Measurements from ENCODE around the gene ABCC8.
A peak's percentile ranks its signal among the peaks of the same experiment; 100 is the strongest.

Gene ABCC8

GRCh38 chr11:17500673-17501072, 24.0 kb upstream of the ABCC8 start:
- Histone ChIP-seq H3K14ac (ENCODE audit: low read length in 2 of 2) (no peak overlapping the region), H3K27me3 (ENCODE audit: control insufficient read depth in 1 of 2, insufficient read depth in 1 of 2, low read length in 2 of 2) (peaks cover 37 to 72% of the 10 kb centered on the region in 2 experiments), H2BK5ac (ENCODE audit: low read depth, low read length, poor library complexity, severe bottlenecking) (no peak overlapping the region), H3K23ac (ENCODE audit: low read length in 2 of 2) (no peak overlapping the region), H2AK5ac (ENCODE audit: low read length, severe bottlenecking) (no peak overlapping the region), H3K36me3 (ENCODE audit: control insufficient read depth in 1 of 2, insufficient read depth in 2 of 2, low read depth in 1 of 2, low read length in 2 of 2) (no peaks in the 10 kb centered on the region), H3K4me2 (ENCODE audit: low read length, poor library complexity, severe bottlenecking) (no peak overlapping the region), H2BK12ac (ENCODE audit: low read length in 2 of 2) (no peak overlapping the region), H4K8ac (ENCODE audit: low read length) (no peak overlapping the region), H3K18ac (ENCODE audit: low read depth in 1 of 2, low read length in 2 of 2) (no peak overlapping the region), H3K9me3 (ENCODE audit: control insufficient read depth, low read length) (no peaks in the 10 kb centered on the region), H4K91ac (ENCODE audit: low read length) (no peak overlapping the region), H3K4me1 (ENCODE audit: control insufficient read depth, insufficient read depth, low read depth, low read length) (no peaks in the 10 kb centered on the region), H2BK120ac (ENCODE audit: low read depth, low read length) (no peak overlapping the region), H3K27ac (ENCODE audit: low read length, poor library complexity, severe bottlenecking) (no peak overlapping the region), H3K4me3 (ENCODE audit: insufficient read depth in 1 of 2, low read depth in 1 of 2, low read length in 2 of 2) (no peak overlapping the region), H2AFZ (ENCODE audit: low read depth, low read length) (no peak overlapping the region), H2BK15ac (ENCODE audit: low read depth, poor library complexity, severe bottlenecking) (no peak overlapping the region), H3K79me1 (replicated peaks; ENCODE audit: low read length, poor library complexity, severe bottlenecking) (no peaks in the 10 kb centered on the region), H3K9ac (ENCODE audit: low read length) (no peak overlapping the region), H3K4ac (ENCODE audit: low read depth in 1 of 2, low read length in 2 of 2) (no peak overlapping the region)
- no peak for DNase-seq
- 90% methylated on average over 12 of the region's 12 CpGs for WGBS

DNA sequence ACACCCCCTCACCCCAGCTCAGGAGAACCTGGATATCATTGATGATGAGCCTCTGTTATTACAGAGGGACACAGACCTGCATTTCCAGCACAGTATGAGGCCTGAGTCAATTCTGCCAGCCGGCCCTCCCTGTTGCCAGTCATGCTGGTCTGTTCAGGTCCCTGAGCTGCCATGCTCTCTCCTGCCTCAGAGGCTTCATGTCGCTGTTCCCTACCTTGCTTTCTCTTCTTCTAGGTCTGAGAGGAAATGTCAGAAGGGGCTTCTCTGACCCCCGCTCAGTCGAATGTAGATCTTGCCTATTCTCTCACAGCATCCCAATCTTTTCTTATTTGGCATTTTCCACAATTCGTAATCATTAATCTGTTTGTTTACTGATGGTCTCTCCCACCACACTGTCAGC, 21.8 kb upstream of the ABCC8 start:
- WGBS = 78% methylated on average over 5 of the region's 5 CpGs
- H3K4ac ChIP-seq (ENCODE audit: low read depth in 1 of 2, low read length in 2 of 2) = no peak overlapping the region
- H4K91ac ChIP-seq (ENCODE audit: low read length) = no peak overlapping the region
- DNase-seq = peak; percentile 8
- H3K79me1 ChIP-seq (replicated peaks; ENCODE audit: low read length, poor library complexity, severe bottlenecking) = no peaks in the 10 kb centered on the region
- H3K4me3 ChIP-seq (ENCODE audit: insufficient read depth in 1 of 2, low read depth in 1 of 2, low read length in 2 of 2) = no peak overlapping the region
- H2AK5ac ChIP-seq (ENCODE audit: low read length, severe bottlenecking) = no peak overlapping the region
- H3K18ac ChIP-seq (ENCODE audit: low read depth in 1 of 2, low read length in 2 of 2) = no peak overlapping the region
- H3K27me3 ChIP-seq (ENCODE audit: control insufficient read depth in 1 of 2, insufficient read depth in 1 of 2, low read length in 2 of 2) = peaks cover 37 to 83% of the 10 kb centered on the region in 2 experiments
- H3K4me2 ChIP-seq (ENCODE audit: low read length, poor library complexity, severe bottlenecking) = no peak overlapping the region
- H2BK12ac ChIP-seq (ENCODE audit: low read length in 2 of 2) = no peak overlapping the region
- no peak overlapping the region for H2BK120ac ChIP-seq (ENCODE audit: low read depth, low read length)
- no peak overlapping the region for H3K23ac ChIP-seq (ENCODE audit: low read length in 2 of 2)
- no peak overlapping the region for H3K27ac ChIP-seq (ENCODE audit: low read length, poor library complexity, severe bottlenecking)
- H3K36me3 ChIP-seq (ENCODE audit: control insufficient read depth in 1 of 2, insufficient read depth in 2 of 2, low read depth in 1 of 2, low read length in 2 of 2) = no peaks in the 10 kb centered on the region
- H3K9ac ChIP-seq (ENCODE audit: low read length) = no peak overlapping the region
- H2BK15ac ChIP-seq (ENCODE audit: low read depth, poor library complexity, severe bottlenecking) = no peak overlapping the region
- H2BK5ac ChIP-seq (ENCODE audit: low read depth, low read length, poor library complexity, severe bottlenecking) = no peak overlapping the region
- no peaks in the 10 kb centered on the region for H3K9me3 ChIP-seq (ENCODE audit: control insufficient read depth, low read length)
- no peak overlapping the region for H2AFZ ChIP-seq (ENCODE audit: low read depth, low read length)
- H3K14ac ChIP-seq (ENCODE audit: low read length in 2 of 2) = no peak overlapping the region
- H4K8ac ChIP-seq (ENCODE audit: low read length) = no peak overlapping the region
- no peaks in the 10 kb centered on the region for H3K4me1 ChIP-seq (ENCODE audit: control insufficient read depth, insufficient read depth, low read depth, low read length)

- Histone ChIP-seq H3K9ac (ENCODE audit: low read length) (no peak overlapping the region), H3K4me1 (ENCODE audit: control insufficient read depth, insufficient read depth, low read depth, low read length) (no peaks in the 10 kb centered on the region), H3K79me1 (replicated peaks; ENCODE audit: low read length, poor library complexity, severe bottlenecking) (no peaks in the 10 kb centered on the region), H3K18ac (ENCODE audit: low read depth in 1 of 2, low read length in 2 of 2) (no peak overlapping the region), H3K27me3 (ENCODE audit: control insufficient read depth in 1 of 2, insufficient read depth in 1 of 2, low read length in 2 of 2) (peaks cover 37 to 84% of the 10 kb centered on the region in 2 experiments), H2BK5ac (ENCODE audit: low read depth, low read length, poor library complexity, severe bottlenecking) (no peak overlapping the region), H2AFZ (ENCODE audit: low read depth, low read length) (no peak overlapping the region), H4K8ac (ENCODE audit: low read length) (no peak overlapping the region), H3K4me3 (ENCODE audit: insufficient read depth in 1 of 2, low read depth in 1 of 2, low read length in 2 of 2) (no peak overlapping the region), H3K9me3 (ENCODE audit: control insufficient read depth, low read length) (no peaks in the 10 kb centered on the region), H2AK5ac (ENCODE audit: low read length, severe bottlenecking) (no peak overlapping the region), H3K27ac (ENCODE audit: low read length, poor library complexity, severe bottlenecking) (no peak overlapping the region), H3K23ac (ENCODE audit: low read length in 2 of 2) (no peak overlapping the region), H3K36me3 (ENCODE audit: control insufficient read depth in 1 of 2, insufficient read depth in 2 of 2, low read depth in 1 of 2, low read length in 2 of 2) (no peaks in the 10 kb centered on the region), H2BK15ac (ENCODE audit: low read depth, poor library complexity, severe bottlenecking) (no peak overlapping the region), H3K4ac (ENCODE audit: low read depth in 1 of 2, low read length in 2 of 2) (no peak overlapping the region), H2BK120ac (ENCODE audit: low read depth, low read length) (no peak overlapping the region), H4K91ac (ENCODE audit: low read length) (no peak overlapping the region), H3K4me2 (ENCODE audit: low read length, poor library complexity, severe bottlenecking) (no peak overlapping the region), H3K14ac (ENCODE audit: low read length in 2 of 2) (no peak overlapping the region), H2BK12ac (ENCODE audit: low read length in 2 of 2) (no peak overlapping the region)
- no peak for DNase-seq
- WGBS = 46% methylated on average over 4 of the region's 4 CpGs
These were observed 21.4 kb upstream of the ABCC8 start for GRCh38 chr11:17498058-17498457.

- no peak overlapping the region for H3K18ac ChIP-seq (ENCODE audit: low read depth in 1 of 2, low read length in 2 of 2)
- H3K4me1 ChIP-seq (ENCODE audit: control insufficient read depth, insufficient read depth, low read depth, low read length) = no peaks in the 10 kb centered on the region
- no peak overlapping the region for H3K27ac ChIP-seq (ENCODE audit: low read length, poor library complexity, severe bottlenecking)
- 83% methylated on average over 7 of the region's 7 CpGs for WGBS
- H3K4me3 ChIP-seq (ENCODE audit: insufficient read depth in 1 of 2, low read depth in 1 of 2, low read length in 2 of 2) = no peak overlapping the region
- H2AFZ ChIP-seq (ENCODE audit: low read depth, low read length) = no peak overlapping the region
- H3K36me3 ChIP-seq (ENCODE audit: control insufficient read depth in 1 of 2, insufficient read depth in 2 of 2, low read depth in 1 of 2, low read length in 2 of 2) = no peaks in the 10 kb centered on the region
- no peak overlapping the region for H2BK15ac ChIP-seq (ENCODE audit: low read depth, poor library complexity, severe bottlenecking)
- no peaks in the 10 kb centered on the region for H3K9me3 ChIP-seq (ENCODE audit: control insufficient read depth, low read length)
- H3K4me2 ChIP-seq (ENCODE audit: low read length, poor library complexity, severe bottlenecking) = no peak overlapping the region
- H4K91ac ChIP-seq (ENCODE audit: low read length) = no peak overlapping the region
- H2BK120ac ChIP-seq (ENCODE audit: low read depth, low read length) = no peak overlapping the region
- no peak overlapping the region for H4K8ac ChIP-seq (ENCODE audit: low read length)
- H3K27me3 ChIP-seq (ENCODE audit: control insufficient read depth in 1 of 2, insufficient read depth in 1 of 2, low read length in 2 of 2) = peaks cover 42 to 95% of the 10 kb centered on the region in 2 experiments
- H3K9ac ChIP-seq (ENCODE audit: low read length) = no peak overlapping the region
- DNase-seq = no peak
- H3K79me1 ChIP-seq (replicated peaks; ENCODE audit: low read length, poor library complexity, severe bottlenecking) = no peaks in the 10 kb centered on the region
- no peak overlapping the region for H3K4ac ChIP-seq (ENCODE audit: low read depth in 1 of 2, low read length in 2 of 2)
- no peak overlapping the region for H2AK5ac ChIP-seq (ENCODE audit: low read length, severe bottlenecking)
- no peak overlapping the region for H2BK12ac ChIP-seq (ENCODE audit: low read length in 2 of 2)
- H2BK5ac ChIP-seq (ENCODE audit: low read depth, low read length, poor library complexity, severe bottlenecking) = no peak overlapping the region
- H3K23ac ChIP-seq (ENCODE audit: low read length in 2 of 2) = no peak overlapping the region
- no peak overlapping the region for H3K14ac ChIP-seq (ENCODE audit: low read length in 2 of 2)
These were observed 19.8 kb upstream of the ABCC8 start for GRCh38 chr11:17496406-17496805.
